Measurements from ENCODE around the gene BLM. TPM values are rescaled to one million over a fixed set of nuclear protein-coding genes. Genes with fewer than 3 reads are reported as not detected.

BLM gene
- total and polyA plus RNA-seq, 2 of the 13 experiments (the other 11 are each of a cell fraction or from before 2014, with no cell fraction given), result 5.1 to 11.8 TPM

DNA sequence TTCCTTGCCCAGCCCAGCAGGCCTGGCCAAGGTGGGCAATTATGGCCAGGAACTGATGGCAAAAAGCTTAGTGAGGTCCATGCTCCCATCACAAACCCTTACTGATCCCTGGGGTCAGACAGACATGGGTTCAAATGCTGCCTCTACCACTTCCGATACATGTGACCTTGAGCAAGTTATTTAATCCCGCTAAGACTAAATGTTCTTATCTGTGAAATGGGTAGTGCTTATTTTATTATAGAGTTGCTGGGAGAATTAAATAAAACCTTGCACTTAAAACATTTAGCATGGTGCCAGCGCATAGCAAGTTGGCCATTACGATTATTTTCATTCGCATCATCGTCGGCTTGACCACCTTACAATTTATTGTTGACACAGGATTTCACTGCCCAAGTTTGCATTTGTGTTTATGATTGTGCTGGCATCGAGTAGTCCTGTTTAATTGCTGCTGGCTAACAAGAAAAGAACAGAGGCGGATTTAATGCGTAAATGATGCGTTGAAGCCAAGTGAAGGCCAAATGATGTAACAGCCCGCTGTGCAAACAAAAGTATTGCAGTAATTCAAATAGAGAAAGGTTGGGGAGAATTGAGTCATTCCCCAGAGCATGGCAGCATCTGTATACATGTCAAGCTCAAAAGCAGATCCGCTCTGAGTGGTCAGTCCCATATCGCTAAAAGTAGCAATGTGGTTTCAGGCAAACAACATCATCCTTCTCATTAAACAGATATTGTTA lies 144.0 kb downstream of the BLM start (continued):
- TF ChIP-seq TRIM24 (CRISPR knock-in tag; IDR thresholded peaks at IDR 0.05), result no peak
- peak; percentile 79; the same call in 1 of the 2 replicates for TF ChIP-seq NFIC (IDR thresholded peaks at IDR 0.05; ENCODE audit: low read length)
- TF ChIP-seq SOX5 (CRISPR knock-in tag; IDR thresholded peaks at IDR 0.05; ENCODE audit: borderline replicate concordance), result peak; percentile 85
- TF ChIP-seq GABPA (IDR thresholded peaks at IDR 0.05; ENCODE audit: low read depth, low read length), result no peak
- 0 out of 2 replicates have a peak, but pooled peaks have one; percentile 7 for TF ChIP-seq GABPA (CRISPR knock-in tag; IDR thresholded peaks at IDR 0.05; ENCODE audit: low read depth)
- peak; percentile 83 for TF ChIP-seq TARDBP (CRISPR knock-in tag; IDR thresholded peaks at IDR 0.05)
- peak; percentile 89; the same call in 1 of the 2 replicates for TF ChIP-seq NFKBIZ (CRISPR knock-in tag; IDR thresholded peaks at IDR 0.05)
- TF ChIP-seq, protein P1, sequence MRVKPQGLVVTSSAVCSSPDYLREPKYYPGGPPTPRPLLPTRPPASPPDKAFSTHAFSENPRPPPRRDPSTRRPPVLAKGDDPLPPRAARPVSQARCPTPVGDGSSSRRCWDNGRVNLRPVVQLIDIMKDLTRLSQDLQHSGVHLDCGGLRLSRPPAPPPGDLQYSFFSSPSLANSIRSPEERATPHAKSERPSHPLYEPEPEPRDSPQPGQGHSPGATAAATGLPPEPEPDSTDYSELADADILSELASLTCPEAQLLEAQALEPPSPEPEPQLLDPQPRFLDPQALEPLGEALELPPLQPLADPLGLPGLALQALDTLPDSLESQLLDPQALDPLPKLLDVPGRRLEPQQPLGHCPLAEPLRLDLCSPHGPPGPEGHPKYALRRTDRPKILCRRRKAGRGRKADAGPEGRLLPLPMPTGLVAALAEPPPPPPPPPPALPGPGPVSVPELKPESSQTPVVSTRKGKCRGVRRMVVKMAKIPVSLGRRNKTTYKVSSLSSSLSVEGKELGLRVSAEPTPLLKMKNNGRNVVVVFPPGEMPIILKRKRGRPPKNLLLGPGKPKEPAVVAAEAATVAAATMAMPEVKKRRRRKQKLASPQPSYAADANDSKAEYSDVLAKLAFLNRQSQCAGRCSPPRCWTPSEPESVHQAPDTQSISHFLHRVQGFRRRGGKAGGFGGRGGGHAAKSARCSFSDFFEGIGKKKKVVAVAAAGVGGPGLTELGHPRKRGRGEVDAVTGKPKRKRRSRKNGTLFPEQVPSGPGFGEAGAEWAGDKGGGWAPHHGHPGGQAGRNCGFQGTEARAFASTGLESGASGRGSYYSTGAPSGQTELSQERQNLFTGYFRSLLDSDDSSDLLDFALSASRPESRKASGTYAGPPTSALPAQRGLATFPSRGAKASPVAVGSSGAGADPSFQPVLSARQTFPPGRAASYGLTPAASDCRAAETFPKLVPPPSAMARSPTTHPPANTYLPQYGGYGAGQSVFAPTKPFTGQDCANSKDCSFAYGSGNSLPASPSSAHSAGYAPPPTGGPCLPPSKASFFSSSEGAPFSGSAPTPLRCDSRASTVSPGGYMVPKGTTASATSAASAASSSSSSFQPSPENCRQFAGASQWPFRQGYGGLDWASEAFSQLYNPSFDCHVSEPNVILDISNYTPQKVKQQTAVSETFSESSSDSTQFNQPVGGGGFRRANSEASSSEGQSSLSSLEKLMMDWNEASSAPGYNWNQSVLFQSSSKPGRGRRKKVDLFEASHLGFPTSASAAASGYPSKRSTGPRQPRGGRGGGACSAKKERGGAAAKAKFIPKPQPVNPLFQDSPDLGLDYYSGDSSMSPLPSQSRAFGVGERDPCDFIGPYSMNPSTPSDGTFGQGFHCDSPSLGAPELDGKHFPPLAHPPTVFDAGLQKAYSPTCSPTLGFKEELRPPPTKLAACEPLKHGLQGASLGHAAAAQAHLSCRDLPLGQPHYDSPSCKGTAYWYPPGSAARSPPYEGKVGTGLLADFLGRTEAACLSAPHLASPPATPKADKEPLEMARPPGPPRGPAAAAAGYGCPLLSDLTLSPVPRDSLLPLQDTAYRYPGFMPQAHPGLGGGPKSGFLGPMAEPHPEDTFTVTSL (CRISPR knock-in tag; IDR thresholded peaks at IDR 0.05; ENCODE audit: borderline replicate concordance), result no peak; the same call in 1 of the 2 replicates
- TF ChIP-seq, protein P2, sequence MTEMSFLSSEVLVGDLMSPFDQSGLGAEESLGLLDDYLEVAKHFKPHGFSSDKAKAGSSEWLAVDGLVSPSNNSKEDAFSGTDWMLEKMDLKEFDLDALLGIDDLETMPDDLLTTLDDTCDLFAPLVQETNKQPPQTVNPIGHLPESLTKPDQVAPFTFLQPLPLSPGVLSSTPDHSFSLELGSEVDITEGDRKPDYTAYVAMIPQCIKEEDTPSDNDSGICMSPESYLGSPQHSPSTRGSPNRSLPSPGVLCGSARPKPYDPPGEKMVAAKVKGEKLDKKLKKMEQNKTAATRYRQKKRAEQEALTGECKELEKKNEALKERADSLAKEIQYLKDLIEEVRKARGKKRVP (CRISPR knock-in tag; IDR thresholded peaks at IDR 0.05), result peak in 1 of 2 experiments; percentile 99; a peak in 2 of 4 replicates
- TF ChIP-seq ZNF878 (CRISPR knock-in tag; IDR thresholded peaks at IDR 0.05), result peak; percentile 86; the same call in 1 of the 2 replicates
- TF ChIP-seq CCDC6 (CRISPR knock-in tag; IDR thresholded peaks at IDR 0.05), result peak; percentile 76; the same call in 1 of the 2 replicates
- TF ChIP-seq, protein P3, sequence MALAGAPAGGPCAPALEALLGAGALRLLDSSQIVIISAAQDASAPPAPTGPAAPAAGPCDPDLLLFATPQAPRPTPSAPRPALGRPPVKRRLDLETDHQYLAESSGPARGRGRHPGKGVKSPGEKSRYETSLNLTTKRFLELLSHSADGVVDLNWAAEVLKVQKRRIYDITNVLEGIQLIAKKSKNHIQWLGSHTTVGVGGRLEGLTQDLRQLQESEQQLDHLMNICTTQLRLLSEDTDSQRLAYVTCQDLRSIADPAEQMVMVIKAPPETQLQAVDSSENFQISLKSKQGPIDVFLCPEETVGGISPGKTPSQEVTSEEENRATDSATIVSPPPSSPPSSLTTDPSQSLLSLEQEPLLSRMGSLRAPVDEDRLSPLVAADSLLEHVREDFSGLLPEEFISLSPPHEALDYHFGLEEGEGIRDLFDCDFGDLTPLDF (CRISPR knock-in tag; IDR thresholded peaks at IDR 0.05), result 0 out of 2 replicates have a peak, but pooled peaks have one; percentile 27
- no peak for TF ChIP-seq ZNF136 (CRISPR knock-in tag; IDR thresholded peaks at IDR 0.05; ENCODE audit: low read depth)
- TF ChIP-seq SOX6 (IDR thresholded peaks at IDR 0.05), result no peak
- peak; percentile 90 for TF ChIP-seq SOX6 (CRISPR knock-in tag; IDR thresholded peaks at IDR 0.05)
- TF ChIP-seq, protein P4, sequence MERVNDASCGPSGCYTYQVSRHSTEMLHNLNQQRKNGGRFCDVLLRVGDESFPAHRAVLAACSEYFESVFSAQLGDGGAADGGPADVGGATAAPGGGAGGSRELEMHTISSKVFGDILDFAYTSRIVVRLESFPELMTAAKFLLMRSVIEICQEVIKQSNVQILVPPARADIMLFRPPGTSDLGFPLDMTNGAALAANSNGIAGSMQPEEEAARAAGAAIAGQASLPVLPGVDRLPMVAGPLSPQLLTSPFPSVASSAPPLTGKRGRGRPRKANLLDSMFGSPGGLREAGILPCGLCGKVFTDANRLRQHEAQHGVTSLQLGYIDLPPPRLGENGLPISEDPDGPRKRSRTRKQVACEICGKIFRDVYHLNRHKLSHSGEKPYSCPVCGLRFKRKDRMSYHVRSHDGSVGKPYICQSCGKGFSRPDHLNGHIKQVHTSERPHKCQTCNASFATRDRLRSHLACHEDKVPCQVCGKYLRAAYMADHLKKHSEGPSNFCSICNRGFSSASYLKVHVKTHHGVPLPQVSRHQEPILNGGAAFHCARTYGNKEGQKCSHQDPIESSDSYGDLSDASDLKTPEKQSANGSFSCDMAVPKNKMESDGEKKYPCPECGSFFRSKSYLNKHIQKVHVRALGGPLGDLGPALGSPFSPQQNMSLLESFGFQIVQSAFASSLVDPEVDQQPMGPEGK (CRISPR knock-in tag; IDR thresholded peaks at IDR 0.05), result peak; percentile 71
- TF ChIP-seq, protein P5, sequence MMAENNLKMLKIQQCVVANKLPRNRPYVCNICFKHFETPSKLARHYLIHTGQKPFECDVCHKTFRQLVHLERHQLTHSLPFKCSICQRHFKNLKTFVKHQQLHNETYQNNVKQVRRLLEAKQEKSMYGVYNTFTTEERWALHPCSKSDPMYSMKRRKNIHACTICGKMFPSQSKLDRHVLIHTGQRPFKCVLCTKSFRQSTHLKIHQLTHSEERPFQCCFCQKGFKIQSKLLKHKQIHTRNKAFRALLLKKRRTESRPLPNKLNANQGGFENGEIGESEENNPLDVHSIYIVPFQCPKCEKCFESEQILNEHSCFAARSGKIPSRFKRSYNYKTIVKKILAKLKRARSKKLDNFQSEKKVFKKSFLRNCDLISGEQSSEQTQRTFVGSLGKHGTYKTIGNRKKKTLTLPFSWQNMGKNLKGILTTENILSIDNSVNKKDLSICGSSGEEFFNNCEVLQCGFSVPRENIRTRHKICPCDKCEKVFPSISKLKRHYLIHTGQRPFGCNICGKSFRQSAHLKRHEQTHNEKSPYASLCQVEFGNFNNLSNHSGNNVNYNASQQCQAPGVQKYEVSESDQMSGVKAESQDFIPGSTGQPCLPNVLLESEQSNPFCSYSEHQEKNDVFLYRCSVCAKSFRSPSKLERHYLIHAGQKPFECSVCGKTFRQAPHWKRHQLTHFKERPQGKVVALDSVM (CRISPR knock-in tag; IDR thresholded peaks at IDR 0.05), result peak; percentile 44

Data from HepG2 (cell line).